Activated CD4-positive, CD25-positive, alpha-beta regulatory T cell treated with anti-CD3 and anti-CD28 coated beads, Interleukin-2, amount 50 U/mL, for 16 hours (primary cell): ENCODE data around the gene SPATA4.
A peak's percentile ranks its signal among the peaks of the same experiment; 100 is the strongest.
"Not testable (repeated sequence)": the region's sequence is repeated elsewhere in the genome, so short reads cannot be mapped to it uniquely, and the experiment has no call there.

Experiments
- DNase-seq: peaks from one replicate; pipeline ENCODE4 v3.0.0-alpha.2; 2020; ENCODE audit warnings: low read depth, low spot score

Gene SPATA4

GRCh38 chr4:176195184-176195978, at the start of gene SPATA4:
SPATA4 (minus strand) TSS chr4:176195585; CDS start chr4:176195562, 23 bp downstream.
- DNase-seq = peak; percentile 86

- no peak for DNase-seq
Measured at GRCh38 chr4:176242764-176243347, 47.5 kb upstream of the SPATA4 start.

GRCh38 chr4:176241703-176242102, 46.3 kb upstream of the SPATA4 start:
- DNase-seq = no peak

- DNase-seq = no peak
Measured at GRCh38 chr4:176238826-176239225, 43.4 kb upstream of the SPATA4 start.

- DNase-seq = no peak
Measured at GRCh38 chr4:176238157-176238610, 42.8 kb upstream of the SPATA4 start.

- no peak for DNase-seq
Measured at GRCh38 chr4:176236946-176237345, 41.6 kb upstream of the SPATA4 start.

- no peak for DNase-seq
Measured at GRCh38 chr4:176230836-176231235, 35.5 kb upstream of the SPATA4 start.

GRCh38 chr4:176229645-176230044, 34.3 kb upstream of the SPATA4 start:
- no peak for DNase-seq

- no peak for DNase-seq
Measured at GRCh38 chr4:176226736-176227135, 31.4 kb upstream of the SPATA4 start.

GRCh38 chr4:176223561-176223960, 28.2 kb upstream of the SPATA4 start:
- no peak for DNase-seq

GRCh38 chr4:176222149-176222548, 26.8 kb upstream of the SPATA4 start:
- no peak for DNase-seq

GRCh38 chr4:176217510-176217909, 22.1 kb upstream of the SPATA4 start:
- no peak for DNase-seq

GRCh38 chr4:176212351-176212750, 17.0 kb upstream of the SPATA4 start:
- not testable (repeated sequence) for DNase-seq

- DNase-seq = no peak
Measured at GRCh38 chr4:176210579-176211296, 15.4 kb upstream of the SPATA4 start.

- DNase-seq = no peak
Measured at GRCh38 chr4:176210101-176210500, 14.7 kb upstream of the SPATA4 start.

GRCh38 chr4:176209535-176209934, 14.2 kb upstream of the SPATA4 start:
- no peak for DNase-seq

- no peak for DNase-seq
Measured at GRCh38 chr4:176207839-176208238, 12.5 kb upstream of the SPATA4 start.

GRCh38 chr4:176205299-176205698, 9.9 kb upstream of the SPATA4 start:
- DNase-seq = no peak

GRCh38 chr4:176198316-176198903, 3.0 kb upstream of the SPATA4 start:
- DNase-seq = no peak

- no peak for DNase-seq
Measured at GRCh38 chr4:176193938-176194337, 1.4 kb downstream of the SPATA4 start.

GRCh38 chr4:176193126-176193525, 2.3 kb downstream of the SPATA4 start:
- DNase-seq = no peak

GRCh38 chr4:176191974-176192373, 3.4 kb downstream of the SPATA4 start:
- no peak for DNase-seq
